Measurements from ENCODE around the gene PEDS1. TPM values are rescaled to one million over a fixed set of nuclear protein-coding genes. Genes with fewer than 3 reads are reported as not detected.
A peak's percentile ranks its signal among the peaks of the same experiment; 100 is the strongest.

The PEDS1 gene
- total and polyA plus RNA-seq, 2 of the 13 experiments (the other 11 are each of a cell fraction or from before 2014, with no cell fraction given) = 30.5 to 93.9 TPM

DNA sequence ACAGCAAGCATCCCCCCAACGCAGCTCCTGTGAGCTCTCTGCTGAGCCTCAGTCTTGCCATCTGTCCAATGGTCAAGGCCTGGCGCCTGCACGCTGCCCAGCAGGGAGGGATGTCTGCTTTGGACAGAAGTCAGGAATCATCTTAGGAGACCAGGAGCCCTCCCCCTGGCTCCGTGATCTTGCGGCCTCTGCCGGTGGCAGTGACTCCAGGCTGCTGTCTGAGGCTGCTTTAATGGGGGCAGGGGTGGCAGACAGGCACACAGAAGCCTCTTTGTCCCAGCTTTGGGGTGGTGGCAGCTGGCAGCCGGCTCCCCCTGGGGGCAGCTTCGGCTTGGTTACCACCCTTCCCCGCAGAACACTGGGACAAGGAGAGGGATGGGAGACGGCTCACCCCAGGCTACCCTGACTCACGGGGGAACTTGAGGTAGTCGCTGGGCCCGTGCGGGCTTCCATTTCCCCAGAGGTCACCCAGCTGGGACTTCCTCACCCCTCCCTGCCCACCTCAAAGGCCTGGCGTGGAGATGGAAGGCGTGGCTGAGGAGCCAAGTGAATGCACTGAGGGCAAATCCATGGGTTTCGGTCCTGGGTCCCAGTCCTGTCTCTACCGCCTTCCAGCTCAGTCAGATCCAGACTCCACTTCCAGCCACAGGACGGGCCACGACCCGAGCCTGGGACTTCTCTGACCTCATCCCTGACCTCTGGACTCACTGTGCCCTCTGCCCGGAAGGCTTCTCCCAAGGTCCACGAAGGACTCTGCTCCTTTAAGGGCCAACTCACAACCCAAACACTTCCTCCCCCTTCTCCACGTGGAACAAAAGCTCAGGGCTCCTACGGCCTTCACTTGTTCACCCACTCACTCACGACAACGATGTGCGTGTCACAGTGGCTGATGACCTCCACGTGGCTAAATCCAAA is 14.8 kb downstream of the PEDS1 start (continued):
- TF ChIP-seq, protein P1, sequence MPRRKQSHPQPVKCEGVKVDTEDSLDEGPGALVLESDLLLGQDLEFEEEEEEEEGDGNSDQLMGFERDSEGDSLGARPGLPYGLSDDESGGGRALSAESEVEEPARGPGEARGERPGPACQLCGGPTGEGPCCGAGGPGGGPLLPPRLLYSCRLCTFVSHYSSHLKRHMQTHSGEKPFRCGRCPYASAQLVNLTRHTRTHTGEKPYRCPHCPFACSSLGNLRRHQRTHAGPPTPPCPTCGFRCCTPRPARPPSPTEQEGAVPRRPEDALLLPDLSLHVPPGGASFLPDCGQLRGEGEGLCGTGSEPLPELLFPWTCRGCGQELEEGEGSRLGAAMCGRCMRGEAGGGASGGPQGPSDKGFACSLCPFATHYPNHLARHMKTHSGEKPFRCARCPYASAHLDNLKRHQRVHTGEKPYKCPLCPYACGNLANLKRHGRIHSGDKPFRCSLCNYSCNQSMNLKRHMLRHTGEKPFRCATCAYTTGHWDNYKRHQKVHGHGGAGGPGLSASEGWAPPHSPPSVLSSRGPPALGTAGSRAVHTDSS (CRISPR knock-in tag; conservative IDR thresholded peaks at IDR 0.05) = no peak
- no peak for TF ChIP-seq MIER3 (CRISPR knock-in tag; IDR thresholded peaks at IDR 0.05; ENCODE audit: borderline replicate concordance)
- no peak for TF ChIP-seq ZNF251 (CRISPR knock-in tag; IDR thresholded peaks at IDR 0.05)
- TF ChIP-seq, protein P2, sequence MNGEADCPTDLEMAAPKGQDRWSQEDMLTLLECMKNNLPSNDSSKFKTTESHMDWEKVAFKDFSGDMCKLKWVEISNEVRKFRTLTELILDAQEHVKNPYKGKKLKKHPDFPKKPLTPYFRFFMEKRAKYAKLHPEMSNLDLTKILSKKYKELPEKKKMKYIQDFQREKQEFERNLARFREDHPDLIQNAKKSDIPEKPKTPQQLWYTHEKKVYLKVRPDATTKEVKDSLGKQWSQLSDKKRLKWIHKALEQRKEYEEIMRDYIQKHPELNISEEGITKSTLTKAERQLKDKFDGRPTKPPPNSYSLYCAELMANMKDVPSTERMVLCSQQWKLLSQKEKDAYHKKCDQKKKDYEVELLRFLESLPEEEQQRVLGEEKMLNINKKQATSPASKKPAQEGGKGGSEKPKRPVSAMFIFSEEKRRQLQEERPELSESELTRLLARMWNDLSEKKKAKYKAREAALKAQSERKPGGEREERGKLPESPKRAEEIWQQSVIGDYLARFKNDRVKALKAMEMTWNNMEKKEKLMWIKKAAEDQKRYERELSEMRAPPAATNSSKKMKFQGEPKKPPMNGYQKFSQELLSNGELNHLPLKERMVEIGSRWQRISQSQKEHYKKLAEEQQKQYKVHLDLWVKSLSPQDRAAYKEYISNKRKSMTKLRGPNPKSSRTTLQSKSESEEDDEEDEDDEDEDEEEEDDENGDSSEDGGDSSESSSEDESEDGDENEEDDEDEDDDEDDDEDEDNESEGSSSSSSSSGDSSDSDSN (CRISPR knock-in tag; IDR thresholded peaks at IDR 0.05) = peak; percentile 60
- TF ChIP-seq MXD4 (CRISPR knock-in tag; IDR thresholded peaks at IDR 0.05) = no peak
- TF ChIP-seq CHCHD3 (CRISPR knock-in tag; IDR thresholded peaks at IDR 0.05) = no peak
- peak; percentile 94 for TF ChIP-seq KDM1A (CRISPR knock-in tag; IDR thresholded peaks at IDR 0.05)
- TF ChIP-seq SRSF9 (IDR thresholded peaks at IDR 0.05; ENCODE audit: borderline replicate concordance, insufficient read depth, low read depth, low read length, poor library complexity, severe bottlenecking) = no peak
- no peak for TF ChIP-seq HES4 (CRISPR knock-in tag; IDR thresholded peaks at IDR 0.05; ENCODE audit: borderline replicate concordance)
- no peak for TF ChIP-seq NFE2L2 (IDR thresholded peaks at IDR 0.05; ENCODE audit: low read length)
- TF ChIP-seq ZSCAN29 (CRISPR knock-in tag; conservative IDR thresholded peaks at IDR 0.05) = no peak
- TF ChIP-seq ZNF136 (CRISPR knock-in tag; IDR thresholded peaks at IDR 0.05; ENCODE audit: low read depth) = no peak
- no peak for TF ChIP-seq SOX13 (IDR thresholded peaks at IDR 0.05)
- 0 out of 4 replicates have a peak, but pooled peaks of 1 of the 2 experiments have one; percentile 20 for TF ChIP-seq SOX13 (CRISPR knock-in tag; conservative IDR thresholded peaks at IDR 0.05 in 1 of 2, IDR thresholded peaks at IDR 0.05 in 1 of 2)
- no peak for TF ChIP-seq CBX2 (IDR thresholded peaks at IDR 0.05; ENCODE audit: low read depth, low read length)
- TF ChIP-seq CBX2 (CRISPR knock-in tag; IDR thresholded peaks at IDR 0.05; ENCODE audit: low read depth) = no peak
- no peak for TF ChIP-seq MTF2 (CRISPR knock-in tag; IDR thresholded peaks at IDR 0.05; ENCODE audit: borderline replicate concordance)
- TF ChIP-seq ZNF121 (CRISPR knock-in tag; IDR thresholded peaks at IDR 0.05) = no peak
- TF ChIP-seq ZNF773 (CRISPR knock-in tag; IDR thresholded peaks at IDR 0.05; ENCODE audit: borderline replicate concordance) = no peak
- TF ChIP-seq ASH2L (IDR thresholded peaks at IDR 0.05; ENCODE audit: insufficient read length, low read depth, low read length) = peak; percentile 19
- TF ChIP-seq, protein P3, sequence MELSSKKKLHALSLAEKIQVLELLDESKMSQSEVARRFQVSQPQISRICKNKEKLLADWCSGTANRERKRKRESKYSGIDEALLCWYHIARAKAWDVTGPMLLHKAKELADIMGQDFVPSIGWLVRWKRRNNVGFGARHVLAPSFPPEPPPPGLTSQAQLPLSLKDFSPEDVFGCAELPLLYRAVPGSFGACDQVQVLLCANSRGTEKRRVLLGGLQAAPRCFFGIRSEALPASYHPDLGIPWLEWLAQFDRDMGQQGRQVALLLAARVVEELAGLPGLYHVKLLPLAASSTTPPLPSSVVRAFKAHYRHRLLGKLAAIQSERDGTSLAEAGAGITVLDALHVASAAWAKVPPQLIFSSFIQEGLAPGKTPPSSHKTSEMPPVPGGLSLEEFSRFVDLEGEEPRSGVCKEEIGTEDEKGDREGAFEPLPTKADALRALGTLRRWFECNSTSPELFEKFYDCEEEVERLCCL (CRISPR knock-in tag; IDR thresholded peaks at IDR 0.05; ENCODE audit: borderline replicate concordance) = no peak
- TF ChIP-seq ZBTB21 (CRISPR knock-in tag; IDR thresholded peaks at IDR 0.05) = no peak
- no peak for TF ChIP-seq ZNF720 (CRISPR knock-in tag; IDR thresholded peaks at IDR 0.05)
- TF ChIP-seq NCOA2 (CRISPR knock-in tag; IDR thresholded peaks at IDR 0.05) = 0 out of 2 replicates have a peak, but pooled peaks have one; percentile 25
- TF ChIP-seq MLLT10 (CRISPR knock-in tag; IDR thresholded peaks at IDR 0.05) = no peak

Data from HepG2 (cell line).